Keratinocyte (primary cell): ENCODE data around the gene SERPINI1.

Source experiments
- EZH2 ChIP-seq: IDR thresholded peaks from one replicate; pipeline ENCODE4 v1.6.1; 2012; ENCODE audit warnings: inconsistent platforms, mild to moderate bottlenecking, low read length, moderate library complexity
- TF ChIP-seq, protein P1 (sequence below), 3 experiments: IDR thresholded peaks in 1 of 3; conservative IDR thresholded peaks in 1 of 3; optimal IDR thresholded peaks in 1 of 3; 2 replicates in 2 of 3; 3 replicates in 1 of 3; pipeline versions ENCODE3 to v1.5.1; 2011; ENCODE audit warnings: low read length in 3 of 3, mild to moderate bottlenecking in 3 of 3, moderate library complexity in 2 of 3, control low read depth in 1 of 3, inconsistent platforms in 1 of 3; ENCODE audit not compliant: insufficient read depth in 2 of 3; ENCODE audit errors: extremely low read depth in 1 of 3

GRCh38 chr3:167858865-167859264, 123.3 kb downstream of the SERPINI1 start:
- TF ChIP-seq, protein P1, sequence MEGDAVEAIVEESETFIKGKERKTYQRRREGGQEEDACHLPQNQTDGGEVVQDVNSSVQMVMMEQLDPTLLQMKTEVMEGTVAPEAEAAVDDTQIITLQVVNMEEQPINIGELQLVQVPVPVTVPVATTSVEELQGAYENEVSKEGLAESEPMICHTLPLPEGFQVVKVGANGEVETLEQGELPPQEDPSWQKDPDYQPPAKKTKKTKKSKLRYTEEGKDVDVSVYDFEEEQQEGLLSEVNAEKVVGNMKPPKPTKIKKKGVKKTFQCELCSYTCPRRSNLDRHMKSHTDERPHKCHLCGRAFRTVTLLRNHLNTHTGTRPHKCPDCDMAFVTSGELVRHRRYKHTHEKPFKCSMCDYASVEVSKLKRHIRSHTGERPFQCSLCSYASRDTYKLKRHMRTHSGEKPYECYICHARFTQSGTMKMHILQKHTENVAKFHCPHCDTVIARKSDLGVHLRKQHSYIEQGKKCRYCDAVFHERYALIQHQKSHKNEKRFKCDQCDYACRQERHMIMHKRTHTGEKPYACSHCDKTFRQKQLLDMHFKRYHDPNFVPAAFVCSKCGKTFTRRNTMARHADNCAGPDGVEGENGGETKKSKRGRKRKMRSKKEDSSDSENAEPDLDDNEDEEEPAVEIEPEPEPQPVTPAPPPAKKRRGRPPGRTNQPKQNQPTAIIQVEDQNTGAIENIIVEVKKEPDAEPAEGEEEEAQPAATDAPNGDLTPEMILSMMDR (optimal IDR thresholded peaks at IDR 0.05 in 1 of 3, IDR thresholded peaks at IDR 0.05 in 1 of 3, conservative IDR thresholded peaks at IDR 0.05 in 1 of 3; ENCODE audit: extremely low read depth in 1 of 3, insufficient read depth in 2 of 3, low read length in 3 of 3), result no peak
- no peak for TF ChIP-seq EZH2
